SK-N-SH treated with all-trans-retinoic acid at 6 μM for 48 hours (cell line): ENCODE measurements around the gene PLXDC2.

Experiments used
- ISL1 ChIP-seq: fragments of 250-450 bp; sonication (Bioruptor Pico); IDR thresholded peaks from 2 replicates; pipeline ENCODE4 v2.1.2; 2022; ENCODE audit warnings: mild to moderate bottlenecking, moderate library complexity
- TSHZ2 ChIP-seq: fragments of 250-450 bp; sonication (Bioruptor Pico); IDR thresholded peaks from 2 replicates; pipeline ENCODE4 v1.5.0; 2020; ENCODE audit warnings: mild to moderate bottlenecking, moderate library complexity
- ZFP30 ChIP-seq: fragments of 450-650 bp; formaldehyde crosslinking; IDR thresholded peaks from 2 replicates; pipeline ENCODE4 v1.5.0; 2022; ENCODE audit warnings: mild to moderate bottlenecking, moderate library complexity
- ZNF565 ChIP-seq: fragments of 450-650 bp; formaldehyde crosslinking; conservative IDR thresholded peaks from 2 replicates; pipeline ENCODE4 v1.5.0; 2020; ENCODE audit warnings: low read depth, mild to moderate bottlenecking, moderate library complexity
- ZNF70 ChIP-seq: fragments of 450-650 bp; formaldehyde crosslinking; IDR thresholded peaks from 2 replicates; pipeline ENCODE4 v1.5.0; 2020; ENCODE audit warnings: mild to moderate bottlenecking, moderate library complexity

GRCh38 chr10:20115894-20116293, 299.7 kb downstream of the PLXDC2 start:
- no peak for TF ChIP-seq ZNF70 (CRISPR knock-in tag)
- no peak for TF ChIP-seq TSHZ2
- TF ChIP-seq ZFP30 (CRISPR knock-in tag) = no peak
- TF ChIP-seq ZNF565 (CRISPR knock-in tag) = no peak
- TF ChIP-seq ISL1 (CRISPR knock-in tag) = no peak
